ENCODE measurements around the gene ZNF14. TPM values are rescaled to one million over a fixed set of nuclear protein-coding genes. Genes with fewer than 3 reads are reported as not detected.
"Not testable (repeated sequence)": the region's sequence is repeated elsewhere in the genome, so short reads cannot be mapped to it uniquely, and the experiment has no call there.

ZNF14 gene
- total RNA-seq, 2 donors from 2014 or later: 2.8 to 3.7 TPM

- DNase-seq (no peak), ATAC-seq (no peak)
- intact Hi-C loops (cut with DNase I, micrococcal nuclease): no loop called here
Observed at GRCh38 chr19:19748249-19748938, 15.5 kb upstream of the ZNF14 start.

GRCh38 chr19:19747357-19748220 lies 14.7 kb upstream of the ZNF14 start:
- ATAC-seq (no peak), DNase-seq (no peak)
- intact Hi-C loops (cut with DNase I, micrococcal nuclease): no loop called here

GRCh38 chr19:19746286-19747213 lies 13.6 kb upstream of the ZNF14 start:
- intact Hi-C loops (cut with DNase I, micrococcal nuclease): no loop called here
- no peak for ATAC-seq
- DNase-seq: no peak

GRCh38 chr19:19745496-19746285 lies 12.8 kb upstream of the ZNF14 start:
- DNase-seq (no peak), ATAC-seq (no peak)
- intact Hi-C loops (cut with DNase I, micrococcal nuclease): no loop called here

GRCh38 chr19:19744641-19745040 lies 11.7 kb upstream of the ZNF14 start:
- no peak for DNase-seq
- no peak for ATAC-seq
- intact Hi-C loops (cut with DNase I, micrococcal nuclease): no loop called here

GRCh38 chr19:19743921-19744320 lies 11.0 kb upstream of the ZNF14 start:
- DNase-seq; ATAC-seq; intact Hi-C loops (cut with DNase I, micrococcal nuclease): not testable (repeated sequence)

- ATAC-seq (no peak), DNase-seq (no peak)
- intact Hi-C loops (cut with DNase I, micrococcal nuclease): no loop called here
Observed at GRCh38 chr19:19743176-19743575, 10.3 kb upstream of the ZNF14 start.

GRCh38 chr19:19742773-19743172 lies 9.9 kb upstream of the ZNF14 start:
- intact Hi-C loops (cut with DNase I, micrococcal nuclease): no loop called here
- ATAC-seq (no peak), DNase-seq (no peak)

GRCh38 chr19:19741184-19741583 lies 8.3 kb upstream of the ZNF14 start:
- DNase-seq (no peak), ATAC-seq (no peak)
- intact Hi-C loops (cut with DNase I, micrococcal nuclease): no loop called here

GRCh38 chr19:19740755-19741154 lies 7.8 kb upstream of the ZNF14 start:
- DNase-seq: no peak
- intact Hi-C loops (cut with DNase I, micrococcal nuclease): no loop called here
- no peak for ATAC-seq

- DNase-seq: no peak
- no peak for ATAC-seq
- intact Hi-C loops (cut with DNase I, micrococcal nuclease): no loop called here
Observed at GRCh38 chr19:19738564-19738963, 5.7 kb upstream of the ZNF14 start.

- intact Hi-C loops (cut with DNase I, micrococcal nuclease): no loop called here
- no peak for DNase-seq
Observed at GRCh38 chr19:19737559-19738332, 4.8 kb upstream of the ZNF14 start.

GRCh38 chr19:19721896-19722295 lies 11.0 kb downstream of the ZNF14 start:
- intact Hi-C loops (cut with DNase I, micrococcal nuclease): no loop called here
- ATAC-seq: no peak
- no peak for DNase-seq

More at GRCh38 chr19:19737559-19738332, 4.8 kb upstream of the ZNF14 start:
- ATAC-seq: no peak

- ATAC-seq (no peak), DNase-seq (no peak)
- intact Hi-C loops (cut with DNase I, micrococcal nuclease): no loop called here
Observed at GRCh38 chr19:19719798-19720197, 13.1 kb downstream of the ZNF14 start.

- ATAC-seq (no peak), DNase-seq (no peak)
- intact Hi-C loops (cut with DNase I, micrococcal nuclease): no loop called here
Observed at GRCh38 chr19:19711934-19712828, 20.7 kb downstream of the ZNF14 start.

- no peak for ATAC-seq
- intact Hi-C loops (cut with DNase I, micrococcal nuclease): no loop called here
- no peak for DNase-seq
Observed at GRCh38 chr19:19711306-19711933, 21.5 kb downstream of the ZNF14 start.
